Measurements from ENCODE around the gene ZIC1.

GRCh38 chr3:147410526-147411237 is 1.5 kb downstream of the ZIC1 start:
- TF ChIP-seq, protein P1, sequence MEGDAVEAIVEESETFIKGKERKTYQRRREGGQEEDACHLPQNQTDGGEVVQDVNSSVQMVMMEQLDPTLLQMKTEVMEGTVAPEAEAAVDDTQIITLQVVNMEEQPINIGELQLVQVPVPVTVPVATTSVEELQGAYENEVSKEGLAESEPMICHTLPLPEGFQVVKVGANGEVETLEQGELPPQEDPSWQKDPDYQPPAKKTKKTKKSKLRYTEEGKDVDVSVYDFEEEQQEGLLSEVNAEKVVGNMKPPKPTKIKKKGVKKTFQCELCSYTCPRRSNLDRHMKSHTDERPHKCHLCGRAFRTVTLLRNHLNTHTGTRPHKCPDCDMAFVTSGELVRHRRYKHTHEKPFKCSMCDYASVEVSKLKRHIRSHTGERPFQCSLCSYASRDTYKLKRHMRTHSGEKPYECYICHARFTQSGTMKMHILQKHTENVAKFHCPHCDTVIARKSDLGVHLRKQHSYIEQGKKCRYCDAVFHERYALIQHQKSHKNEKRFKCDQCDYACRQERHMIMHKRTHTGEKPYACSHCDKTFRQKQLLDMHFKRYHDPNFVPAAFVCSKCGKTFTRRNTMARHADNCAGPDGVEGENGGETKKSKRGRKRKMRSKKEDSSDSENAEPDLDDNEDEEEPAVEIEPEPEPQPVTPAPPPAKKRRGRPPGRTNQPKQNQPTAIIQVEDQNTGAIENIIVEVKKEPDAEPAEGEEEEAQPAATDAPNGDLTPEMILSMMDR (IDR thresholded peaks at IDR 0.05; ENCODE audit: low read depth, low read length): no peak
- TF ChIP-seq EZH2phosphoT487 (IDR thresholded peaks at IDR 0.05; ENCODE audit: low read depth): no peak

Measured in OCI-LY3 (cell line).